IMR-90 (cell line): ENCODE measurements around the gene DNMT3B. TPM values are rescaled to one million over a fixed set of nuclear protein-coding genes. Genes with fewer than 3 reads are reported as not detected.

ENCODE experiments used
- ATAC-seq: fragments of 200-7000 bp; cut with Tn5 transposase; 2 replicates; pipeline ENCODE4 v1.9.1; 2020; ENCODE audit warnings: low read depth, mild to moderate bottlenecking, moderate library complexity
- BruUV-seq: library from RNA; stranded (reverse); fragments of 400-500 nt; replicated peaks from 2 replicates; lab custom pipeline; 2021; lab: Mats Ljungman, UMichigan
- CTCF ChIA-PET: fragments of 300-600 bp; formaldehyde crosslinking; extraction: SDS; loops from one replicate; lab custom pipeline; 2021; ENCODE audit warnings: antibody characterized with exemption; lab: Yijun Ruan, JAX
- POLR2A ChIA-PET: fragments of 300-600 bp; sonication (Branson Sonifier 250); formaldehyde crosslinking; loops from one replicate; lab custom pipeline; 2022; ENCODE audit warnings: antibody characterized with exemption; ENCODE audit not compliant: unreplicated experiment; lab: Charles Lee
- DNase-seq: peaks from one replicate; pipeline ENCODE4 v3.0.0; 2013
- H2AFZ ChIP-seq: replicated peaks from 2 replicates; pipeline ENCODE3; 2013; ENCODE audit warnings: low read length, mild to moderate bottlenecking; ENCODE audit not compliant: poor library complexity
- H2AK5ac ChIP-seq: 2 replicates; pipeline ENCODE4 v1.6.1; 2013; ENCODE audit warnings: low read depth, low read length, inconsistent platforms
- H2AK9ac ChIP-seq: replicated peaks from 2 replicates; pipeline ENCODE3; 2013; ENCODE audit warnings: mild to moderate bottlenecking, low read depth, low read length, moderate library complexity; ENCODE audit not compliant: poor library complexity
- H2BK120ac ChIP-seq: 2 replicates; pipeline ENCODE4 v1.6.1; 2013; ENCODE audit warnings: low read depth, low read length, inconsistent platforms
- H2BK15ac ChIP-seq: 3 replicates; pipeline ENCODE4 v1.6.1; 2013; ENCODE audit warnings: low read depth, low read length, inconsistent platforms
- H2BK20ac ChIP-seq: 2 replicates; pipeline ENCODE4 v1.6.1; 2013; ENCODE audit warnings: low read depth, mild to moderate bottlenecking, inconsistent platforms, low read length, moderate library complexity
- H2BK5ac ChIP-seq: 2 replicates; pipeline ENCODE4 v1.6.1; 2013; ENCODE audit warnings: mild to moderate bottlenecking, low read depth, low read length, inconsistent platforms; ENCODE audit not compliant: poor library complexity, severe bottlenecking
- H3K14ac ChIP-seq: replicated peaks from 2 replicates; pipeline ENCODE4 v1.6.1; 2013; ENCODE audit warnings: low read depth, low read length, inconsistent platforms
- H3K18ac ChIP-seq: 2 replicates; pipeline ENCODE4 v1.6.1; 2013; ENCODE audit warnings: low read depth, low read length, control low read depth
- H3K23ac ChIP-seq: 2 replicates; pipeline ENCODE4 v1.6.1; 2013; ENCODE audit warnings: low read depth, low read length, inconsistent platforms
- H3K27ac ChIP-seq: 2 replicates; pipeline ENCODE4 v1.5.1; 2013; ENCODE audit warnings: mild to moderate bottlenecking, control low read depth, low read length; ENCODE audit not compliant: insufficient read depth
- H3K27me3 ChIP-seq: 2 replicates; pipeline ENCODE4 v1.6.1; 2013; ENCODE audit warnings: low read length; ENCODE audit not compliant: control insufficient read depth, insufficient read depth
- H3K36me3 ChIP-seq: 2 replicates; pipeline ENCODE4 v1.6.1; 2013; ENCODE audit warnings: low read length, mixed read lengths; ENCODE audit not compliant: control insufficient read depth, insufficient read depth
- H3K4ac ChIP-seq: 2 replicates; pipeline ENCODE4 v1.6.1; 2013; ENCODE audit warnings: low read depth, low read length, inconsistent platforms
- H3K4me1 ChIP-seq: 2 replicates; pipeline ENCODE4 v1.6.1; 2013; ENCODE audit warnings: low read length, mixed read lengths; ENCODE audit not compliant: control insufficient read depth, insufficient read depth
- H3K4me2 ChIP-seq: 2 replicates; pipeline ENCODE4 v1.6.1; 2013; ENCODE audit warnings: low read depth, mild to moderate bottlenecking, control low read depth, low read length, moderate library complexity
- H3K4me3 ChIP-seq: 2 replicates; pipeline ENCODE4 v1.5.1; 2013; ENCODE audit warnings: low read depth, mild to moderate bottlenecking, control low read depth, low read length, moderate library complexity; ENCODE audit not compliant: insufficient read depth
- H3K56ac ChIP-seq: 2 replicates; pipeline ENCODE4 v1.6.1; 2013; ENCODE audit warnings: low read length, inconsistent platforms; ENCODE audit not compliant: insufficient read depth; ENCODE audit errors: extremely low read depth
- H3K79me1 ChIP-seq, 2 experiments: 2 replicates each; pipeline ENCODE4 v1.6.1; 2013; ENCODE audit warnings: low read length in 2 of 2, inconsistent platforms in 1 of 2, low read depth in 1 of 2
- H3K9ac ChIP-seq: 2 replicates; pipeline ENCODE4 v1.6.1; 2013; ENCODE audit warnings: low read depth, low read length, control low read depth
- H3K9me1 ChIP-seq: 2 replicates; pipeline ENCODE4 v1.6.1; 2013; ENCODE audit warnings: low read length, inconsistent platforms; ENCODE audit not compliant: insufficient read depth
- H3K9me3 ChIP-seq: 2 replicates; pipeline ENCODE4 v1.6.1; 2013; ENCODE audit warnings: low read length; ENCODE audit not compliant: control insufficient read depth, insufficient read depth
- H4K20me1 ChIP-seq: 2 replicates; pipeline ENCODE4 v1.6.1; 2013; ENCODE audit warnings: low read length, inconsistent platforms; ENCODE audit not compliant: insufficient read depth
- H4K5ac ChIP-seq: 2 replicates; pipeline ENCODE4 v1.6.1; 2013; ENCODE audit warnings: mild to moderate bottlenecking, low read depth, low read length, control low read depth
- H4K8ac ChIP-seq, 2 experiments: 2 replicates each; pipeline ENCODE4 v1.6.1; 2013; ENCODE audit warnings: low read depth in 2 of 2, low read length in 2 of 2, control low read depth in 1 of 2, inconsistent platforms in 1 of 2
- H4K91ac ChIP-seq: 2 replicates; pipeline ENCODE4 v1.6.1; 2013; ENCODE audit warnings: low read depth, low read length, inconsistent platforms; ENCODE audit not compliant: insufficient read depth
- BHLHE40 ChIP-seq: fragments of 150-350 bp; IDR thresholded peaks from 2 replicates; pipeline ENCODE4 v1.6.1; 2016; ENCODE audit warnings: mild to moderate bottlenecking, low read depth, low read length
- CEBPB ChIP-seq: IDR thresholded peaks from 2 replicates; pipeline ENCODE4 v1.6.1; 2012; ENCODE audit warnings: low read depth, low read length, improper control_type of control experiment
- CHD1 ChIP-seq: IDR thresholded peaks from 2 replicates; pipeline ENCODE4 v1.6.1; 2012; ENCODE audit warnings: low read depth, low read length, improper control_type of control experiment
- CTCF ChIP-seq: conservative IDR thresholded peaks from 2 replicates; pipeline ENCODE4 v1.5.1; 2012; ENCODE audit warnings: mild to moderate bottlenecking, low read depth, low read length, improper control_type of control experiment
- ELK1 ChIP-seq: fragments of 150-350 bp; IDR thresholded peaks from 2 replicates; pipeline ENCODE4 v1.6.1; 2016; ENCODE audit warnings: low read depth, mild to moderate bottlenecking, low read length, moderate library complexity, borderline replicate concordance
- FOS ChIP-seq: fragments of 150-350 bp; IDR thresholded peaks from 2 replicates; pipeline ENCODE4 v1.6.1; 2016; ENCODE audit warnings: low read depth, low read length
- MAFK ChIP-seq: IDR thresholded peaks from 2 replicates; pipeline ENCODE4 v1.6.1; 2012; ENCODE audit warnings: low read depth, low read length, improper control_type of control experiment
- MAZ ChIP-seq: IDR thresholded peaks from 2 replicates; pipeline ENCODE4 v1.6.1; 2012; ENCODE audit warnings: low read depth, mild to moderate bottlenecking, low read length, improper control_type of control experiment, moderate library complexity, borderline replicate concordance
- MXI1 ChIP-seq: IDR thresholded peaks from 2 replicates; pipeline ENCODE4 v1.6.1; 2012; ENCODE audit warnings: low read depth, mild to moderate bottlenecking, low read length, moderate library complexity, borderline replicate concordance
- NFE2L2 ChIP-seq: fragments of 150-350 bp; IDR thresholded peaks from 2 replicates; pipeline ENCODE4 v1.6.1; 2016; ENCODE audit warnings: low read depth, mild to moderate bottlenecking, low read length
- POLR2A ChIP-seq: IDR thresholded peaks from 2 replicates; pipeline ENCODE4 v1.6.1; 2012; ENCODE audit warnings: mild to moderate bottlenecking, low read depth, low read length
- RAD21 ChIP-seq: IDR thresholded peaks from 2 replicates; pipeline ENCODE4 v1.6.1; 2012; ENCODE audit warnings: low read length, improper control_type of control experiment
- RCOR1 ChIP-seq: IDR thresholded peaks from 2 replicates; pipeline ENCODE4 v1.6.1; 2012; ENCODE audit warnings: mild to moderate bottlenecking, low read length, improper control_type of control experiment; ENCODE audit not compliant: insufficient replicate concordance
- RFX5 ChIP-seq: IDR thresholded peaks from 2 replicates; pipeline ENCODE4 v1.8.0; 2012; ENCODE audit warnings: low read depth, mild to moderate bottlenecking, low read length, moderate library complexity
- SMC3 ChIP-seq: fragments of 150-350 bp; IDR thresholded peaks from 2 replicates; pipeline ENCODE4 v1.6.1; 2016; ENCODE audit warnings: low read depth, mild to moderate bottlenecking, antibody characterized with exemption, low read length, moderate library complexity
- USF2 ChIP-seq: fragments of 150-350 bp; IDR thresholded peaks from 2 replicates; pipeline ENCODE4 v1.6.1; 2017; ENCODE audit warnings: mild to moderate bottlenecking, antibody characterized with exemption, low read length, low read depth
- WGBS, 2 experiments: methylation state at CpG; one replicate each; pipeline versions ENCODE4 v1.1.5 to v1.1.7; 2013; ENCODE audit warnings: missing lambda C conversion rate in 2 of 2; ENCODE audit not compliant: insufficient read length in 1 of 2; ENCODE audit errors: extremely low coverage in 2 of 2; 5-methylcytosine and 5-hydroxymethylcytosine counted together
- dilution Hi-C: fragments of 300-500 bp; cut with HindIII; formaldehyde crosslinking; loops from one replicate; pipeline ENCODE4 v1.14.3; 2018; ENCODE audit warnings: low sequenced_read_pairs; ENCODE audit not compliant: unreplicated experiment
- in situ Hi-C: fragments of 300-500 bp; cut with MboI; formaldehyde crosslinking; loops from 3 replicates; pipeline ENCODE4 v1.14.3; 2019; ENCODE audit warnings: low sequenced_read_pairs, inconsistent platforms, mixed read lengths
- intact Hi-C: fragments of 100-400 bp; cut with micrococcal nuclease; formaldehyde crosslinking; loops from 2 replicates; pipeline ENCODE4 v1.10.0; 2022
- polyA plus RNA-seq, 3 experiments: library from polyadenylated mRNA; depleted of rRNA; stranded (reverse); fragments of >200 nt; gene quantifications; 2 replicates each; pipeline ENCODE4 v1.2.3, GENCODE V29; 2012; ENCODE audit warnings: low replicate concordance in 1 of 3
- total RNA-seq: library from RNA; depleted of rRNA; stranded (reverse); fragments of >200 nt; gene quantifications from 2 replicates; pipeline ENCODE4 v1.2.3, GENCODE V29; 2012

The DNMT3B gene
- total and polyA plus RNA-seq, 2 of the 4 experiments (the other 2 are of a cell fraction): 1.3 to 1.9 TPM

DNA sequence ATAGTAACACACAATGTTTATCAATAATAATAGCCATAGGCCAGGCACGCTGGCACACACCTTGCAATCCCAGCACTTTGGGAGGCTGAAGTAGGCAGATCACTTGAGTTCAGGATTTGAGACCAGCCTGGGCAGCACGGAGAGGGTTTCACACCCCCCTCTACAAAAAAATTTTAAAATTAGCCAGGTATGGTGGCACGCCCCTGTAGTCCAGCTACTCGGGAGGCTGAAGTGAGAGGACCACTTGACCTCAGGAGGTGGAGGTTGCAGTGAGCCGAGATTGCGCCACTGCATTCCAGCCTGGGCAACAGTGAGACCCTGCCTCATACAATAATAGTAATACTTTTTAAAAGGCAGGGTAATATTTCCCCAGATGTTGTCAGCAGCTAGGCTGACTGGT lies 49.7 kb downstream of the DNMT3B start:
- POLR2A ChIA-PET: no interaction called here
- Histone ChIP-seq H3K4me2 (no peak overlapping the region), H3K9me1 (no peaks in the 10 kb centered on the region), H3K36me3 (peaks cover 6% of the 10 kb centered on the region), H2AFZ (no peak overlapping the region), H3K9ac (no peak overlapping the region), H3K79me1 (no peaks in the 10 kb centered on the region), H3K4me1 (no peaks in the 10 kb centered on the region), H4K8ac (no peak overlapping the region), H3K4me3 (no peak overlapping the region), H4K91ac (no peak overlapping the region), H4K20me1 (no peaks in the 10 kb centered on the region), H2BK15ac (no peak overlapping the region), H4K5ac (no peak overlapping the region), H2AK9ac (no peak overlapping the region), H3K18ac (no peak overlapping the region), H3K23ac (no peak overlapping the region), H2AK5ac (no peak overlapping the region), H3K56ac (no peak overlapping the region), H3K27ac (no peak overlapping the region), H3K27me3 (no peaks in the 10 kb centered on the region), H3K9me3 (no peaks in the 10 kb centered on the region), H3K14ac (no peak overlapping the region), H2BK120ac (no peak overlapping the region), H2BK20ac (no peak overlapping the region), H2BK5ac (no peak overlapping the region), H3K4ac (no peak overlapping the region)
- in situ Hi-C loops (no loop called here), dilution Hi-C loops (no loop called here), intact Hi-C loops (no loop called here)
- WGBS, 2 experiments: no CpG with 5 or more reads among the region's 6 CpGs
- no peak for DNase-seq
- no TSS peak for BruUV-seq
- TF ChIP-seq RFX5: no peak
- TF ChIP-seq FOS: no peak
- TF ChIP-seq MAFK: no peak
- TF ChIP-seq SMC3: no peak
- no peak for TF ChIP-seq BHLHE40
- TF ChIP-seq RCOR1: no peak
- TF ChIP-seq CTCF: no peak
- no peak for TF ChIP-seq CHD1
- no peak for TF ChIP-seq RAD21
- TF ChIP-seq MXI1: no peak
- TF ChIP-seq CEBPB: no peak
- TF ChIP-seq ELK1: no peak
- TF ChIP-seq USF2: no peak
- no peak for TF ChIP-seq POLR2A
- TF ChIP-seq MAZ: no peak
- no peak for TF ChIP-seq NFE2L2
- CTCF ChIA-PET: interaction anchor here (1.1 kb wide), 1 partner anchor 11 kb away, joined by 3 read pairs; no protein-coding TSS in a partner anchor
- ATAC-seq: no peak
